Measurements from ENCODE around the gene RPL7L1. TPM values are rescaled to one million over a fixed set of nuclear protein-coding genes. Genes with fewer than 3 reads are reported as not detected.
A peak's percentile ranks its signal among the peaks of the same experiment; 100 is the strongest.

Gene RPL7L1
- total and polyA plus RNA-seq, 2 of the 4 experiments (the other 2 are of a cell fraction) = 43.0 to 112 TPM

- ChIA-PET CTCF (interaction anchor here (0.6 to 1.3 kb wide), 2 partner anchors 108 to 228 kb away, joined by 3 to 5 read pairs; partner anchors contain the start of gene BICRAL), POLR2A (ENCODE audit: unreplicated experiment) (no interaction called here)
- H3K9ac ChIP-seq (ENCODE audit: low read depth, low read length) = peak overlapping the region; percentile 84
- dilution Hi-C loops (cut with HindIII; ENCODE audit: low sequenced_read_pairs, unreplicated experiment) = no loop called here
- peaks cover 8% of the 10 kb centered on the region in 2 experiments for H3K79me1 ChIP-seq (ENCODE audit: low read depth in 1 of 2, low read length in 2 of 2)
- no peaks in the 10 kb centered on the region for H3K27me3 ChIP-seq (ENCODE audit: control insufficient read depth, insufficient read depth, low read length)
- no peak overlapping the region for H3K18ac ChIP-seq (ENCODE audit: low read depth, low read length)
- no peak overlapping the region; the same call in 1 of the 2 replicates for H2BK120ac ChIP-seq (ENCODE audit: low read depth, low read length)
- H3K36me3 ChIP-seq (ENCODE audit: control insufficient read depth, insufficient read depth, low read length) = peaks cover 16% of the 10 kb centered on the region
- ATAC-seq (ENCODE audit: low read depth) = no peak
- H3K9me1 ChIP-seq (ENCODE audit: insufficient read depth, low read length) = no peaks in the 10 kb centered on the region
- peaks cover 3% of the 10 kb centered on the region; the same call in 1 of the 2 replicates for H3K4me1 ChIP-seq (ENCODE audit: control insufficient read depth, insufficient read depth, low read length)
- H2AK9ac ChIP-seq (replicated peaks; ENCODE audit: low read depth, low read length, poor library complexity) = peak overlapping the region; percentile 21
- TF ChIP-seq POLR2A (IDR thresholded peaks at IDR 0.05; ENCODE audit: low read depth, low read length) = no peak
- TF ChIP-seq NFE2L2 (IDR thresholded peaks at IDR 0.05; ENCODE audit: low read depth, low read length) = no peak
- TF ChIP-seq FOS (IDR thresholded peaks at IDR 0.05; ENCODE audit: low read depth, low read length) = no peak
- no peak for TF ChIP-seq SMC3 (IDR thresholded peaks at IDR 0.05; ENCODE audit: low read depth, low read length)
- TF ChIP-seq RCOR1 (IDR thresholded peaks at IDR 0.05; ENCODE audit: insufficient replicate concordance, low read length) = no peak
- no peak for TF ChIP-seq RFX5 (IDR thresholded peaks at IDR 0.05; ENCODE audit: low read depth, low read length)
- TF ChIP-seq MXI1 (IDR thresholded peaks at IDR 0.05; ENCODE audit: borderline replicate concordance, low read depth, low read length) = no peak
- TF ChIP-seq MAZ (IDR thresholded peaks at IDR 0.05; ENCODE audit: borderline replicate concordance, low read depth, low read length) = no peak
- TF ChIP-seq RAD21 (IDR thresholded peaks at IDR 0.05; ENCODE audit: low read length) = no peak
- TF ChIP-seq ELK1 (IDR thresholded peaks at IDR 0.05; ENCODE audit: borderline replicate concordance, low read depth, low read length) = no peak
- intact Hi-C loops (cut with micrococcal nuclease) = loop anchor here (10.0 kb wide), 1 partner anchor 815 kb away; no protein-coding TSS in a partner anchor
- H3K14ac ChIP-seq (replicated peaks; ENCODE audit: low read depth, low read length) = peak overlapping the region; percentile 92
- WGBS, 2 experiments (ENCODE audit: extremely low coverage in 2 of 2, insufficient read length in 1 of 2) = 50% methylated on average over 1 of the region's 4 CpGs; no CpG with 5 or more reads in 1 of the 2 experiments
- H3K23ac ChIP-seq (ENCODE audit: low read depth, low read length) = peak overlapping the region; percentile 74
- H2AK5ac ChIP-seq (ENCODE audit: low read depth, low read length) = peak overlapping the region; percentile 83
- H3K4ac ChIP-seq (ENCODE audit: low read depth, low read length) = peak overlapping the region; percentile 92
- peak overlapping the region; percentile 92 for H2BK5ac ChIP-seq (ENCODE audit: low read depth, low read length, poor library complexity, severe bottlenecking)
- peak overlapping the region; percentile 66; the same call in 1 of the 2 replicates for H3K4me3 ChIP-seq (ENCODE audit: insufficient read depth, low read depth, low read length)
- in situ Hi-C loops (cut with MboI; ENCODE audit: low sequenced_read_pairs) = loop anchor here (25.0 kb wide), 1 partner anchor 803 kb away; no protein-coding TSS in a partner anchor
- H3K27ac ChIP-seq (ENCODE audit: insufficient read depth, low read length) = peak overlapping the region; percentile 87; the same call in 1 of the 2 replicates
- H2AFZ ChIP-seq (replicated peaks; ENCODE audit: low read length, poor library complexity) = no peak overlapping the region
- peak overlapping the region; percentile 63 for H3K4me2 ChIP-seq (ENCODE audit: low read depth, low read length)
- no TSS peak for BruUV-seq (replicated peaks)
- no peaks in the 10 kb centered on the region for H3K9me3 ChIP-seq (ENCODE audit: control insufficient read depth, insufficient read depth, low read length)
- peak overlapping the region; percentile 72 for H4K91ac ChIP-seq (ENCODE audit: insufficient read depth, low read depth, low read length)
- 0 out of 2 replicates have a peak overlapping the region, but pooled peaks have one; percentile 16 for H2BK20ac ChIP-seq (ENCODE audit: low read depth, low read length)
- no peak overlapping the region for H2BK15ac ChIP-seq (ENCODE audit: low read depth, low read length)
- peaks cover 3% of the 10 kb centered on the region; the same call in 1 of the 2 replicates for H4K20me1 ChIP-seq (ENCODE audit: insufficient read depth, low read length)
- DNase-seq = no peak
- H4K5ac ChIP-seq (ENCODE audit: low read depth, low read length) = peak overlapping the region; percentile 14; the same call in 1 of the 2 replicates
- H3K56ac ChIP-seq (ENCODE audit: extremely low read depth, insufficient read depth, low read length) = peak overlapping the region; percentile 81; the same call in 1 of the 2 replicates
- peak overlapping the region; percentile 75 to 97 for H4K8ac ChIP-seq (ENCODE audit: low read depth in 2 of 2, low read length in 2 of 2)
Observed at GRCh38 chr6:42889815-42890214, 10.4 kb downstream of the RPL7L1 start.
